PC-9 (cell line): ENCODE data around the gene PRR7.

ENCODE experiments used
- EZH2 ChIP-seq: fragments of 200-600 bp; sonication (generic); IDR thresholded peaks from 2 replicates; pipeline ENCODE4 v1.8.0; 2017; ENCODE audit warnings: antibody characterized with exemption, low read depth
- TF ChIP-seq, protein P1 (sequence below): fragments of 200-600 bp; sonication (generic); conservative IDR thresholded peaks from 2 replicates; pipeline ENCODE4 v1.6.1; 2017; ENCODE audit warnings: mixed run types, antibody characterized with exemption, mild to moderate bottlenecking, moderate library complexity

DNA sequence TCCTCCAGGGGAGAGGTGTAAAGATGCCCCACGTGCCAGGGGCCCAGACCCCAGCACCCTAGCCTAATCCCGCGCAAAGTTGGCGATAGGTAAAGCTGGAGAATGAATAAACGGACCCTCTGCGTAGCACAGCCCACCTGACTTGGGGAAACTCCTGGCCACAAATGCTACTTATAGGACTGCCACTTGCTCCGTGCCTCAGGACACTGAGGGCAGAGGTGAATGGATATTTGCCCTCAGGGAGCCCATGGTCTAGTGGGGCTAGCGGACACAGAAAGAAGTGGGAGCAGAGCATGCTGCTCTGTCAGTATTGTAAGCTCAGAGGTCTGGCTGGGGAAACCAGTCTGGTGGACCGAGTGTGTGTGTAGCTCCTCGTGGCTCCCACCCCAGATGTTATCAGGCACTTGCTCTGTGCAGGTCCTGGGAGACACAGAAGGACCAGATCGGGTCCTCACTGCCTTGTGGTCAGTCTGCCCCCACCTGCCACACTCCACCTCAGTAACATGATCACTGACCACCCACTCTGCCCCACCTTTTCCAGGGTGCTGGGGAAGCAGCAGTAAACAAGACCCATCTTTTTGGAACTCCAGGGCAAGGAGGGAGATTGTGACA is 19.3 kb upstream of the PRR7 start:
- TF ChIP-seq, protein P1, sequence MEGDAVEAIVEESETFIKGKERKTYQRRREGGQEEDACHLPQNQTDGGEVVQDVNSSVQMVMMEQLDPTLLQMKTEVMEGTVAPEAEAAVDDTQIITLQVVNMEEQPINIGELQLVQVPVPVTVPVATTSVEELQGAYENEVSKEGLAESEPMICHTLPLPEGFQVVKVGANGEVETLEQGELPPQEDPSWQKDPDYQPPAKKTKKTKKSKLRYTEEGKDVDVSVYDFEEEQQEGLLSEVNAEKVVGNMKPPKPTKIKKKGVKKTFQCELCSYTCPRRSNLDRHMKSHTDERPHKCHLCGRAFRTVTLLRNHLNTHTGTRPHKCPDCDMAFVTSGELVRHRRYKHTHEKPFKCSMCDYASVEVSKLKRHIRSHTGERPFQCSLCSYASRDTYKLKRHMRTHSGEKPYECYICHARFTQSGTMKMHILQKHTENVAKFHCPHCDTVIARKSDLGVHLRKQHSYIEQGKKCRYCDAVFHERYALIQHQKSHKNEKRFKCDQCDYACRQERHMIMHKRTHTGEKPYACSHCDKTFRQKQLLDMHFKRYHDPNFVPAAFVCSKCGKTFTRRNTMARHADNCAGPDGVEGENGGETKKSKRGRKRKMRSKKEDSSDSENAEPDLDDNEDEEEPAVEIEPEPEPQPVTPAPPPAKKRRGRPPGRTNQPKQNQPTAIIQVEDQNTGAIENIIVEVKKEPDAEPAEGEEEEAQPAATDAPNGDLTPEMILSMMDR = no peak
- no peak for TF ChIP-seq EZH2
